ENCODE measurements around the gene TMEM50B.
"Not testable (repeated sequence)": the region's sequence is repeated elsewhere in the genome, so short reads cannot be mapped to it uniquely, and the experiment has no call there.

The TMEM50B gene

DNA sequence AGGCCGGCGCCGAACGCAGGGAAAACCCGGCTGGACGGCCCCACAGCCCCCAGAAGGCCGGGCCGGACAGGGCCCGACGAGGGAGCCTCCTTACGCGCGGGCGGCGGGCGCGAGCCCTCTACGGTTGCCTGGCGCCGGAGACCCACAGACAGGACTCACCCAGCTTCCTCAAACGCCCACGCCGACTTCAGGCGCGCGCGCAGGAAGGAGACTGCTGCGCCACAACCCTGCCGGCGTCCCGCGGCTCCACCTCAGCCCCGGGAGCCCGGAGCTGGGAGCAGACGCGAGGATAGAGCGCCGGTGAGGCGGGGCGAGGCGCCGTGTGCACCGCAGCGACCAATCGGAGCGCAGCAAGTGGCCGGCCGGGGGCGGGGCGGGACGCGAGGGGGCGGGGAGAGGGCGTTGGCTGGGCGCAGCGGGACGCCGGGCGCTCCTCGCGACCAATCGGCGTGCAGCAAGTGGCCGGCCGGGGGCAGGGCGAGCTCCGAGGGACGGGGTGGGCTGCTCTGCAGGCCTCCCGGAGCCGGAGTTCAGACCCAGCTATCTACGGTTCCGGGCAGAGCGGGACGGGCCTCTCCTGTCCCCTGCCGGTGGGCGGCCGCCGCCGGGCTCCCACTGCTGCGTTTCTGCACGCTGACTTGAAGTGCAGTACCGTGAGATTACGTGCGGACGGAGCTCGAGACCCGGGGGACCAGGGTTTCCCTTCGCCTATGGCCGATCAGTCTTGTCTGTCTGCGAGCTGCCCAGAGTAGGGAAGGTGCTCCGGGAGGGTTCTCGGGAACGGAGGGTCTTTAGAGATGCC is at the start of gene TMEM50B:
Gene TMEM50B (minus strand): TSS at position 296 of the 802 bp plus-strand sequence. CDS start 11,089 bp downstream, outside the sequence.
- DNase-seq, result peak; percentile 99

DNA sequence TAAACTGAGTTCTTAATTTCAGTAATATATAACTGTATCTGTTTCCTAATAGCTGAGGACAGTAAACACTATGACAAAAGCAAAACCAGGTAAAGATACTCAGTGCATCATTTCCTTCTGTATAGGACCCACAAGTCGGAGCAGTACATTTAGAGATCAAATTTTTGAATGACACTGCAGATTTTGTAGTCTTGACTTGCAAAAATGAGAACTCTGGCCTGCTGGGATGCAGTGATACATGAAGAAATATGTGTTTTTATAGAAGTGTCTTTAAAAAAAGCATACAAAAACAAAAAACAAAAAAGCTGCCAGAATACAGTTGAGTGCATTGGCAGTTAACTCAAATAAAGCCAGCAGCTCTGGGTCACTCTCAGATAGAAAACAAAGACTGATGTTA is 43.2 kb upstream of the TMEM50B start:
- no peak for DNase-seq

DNA sequence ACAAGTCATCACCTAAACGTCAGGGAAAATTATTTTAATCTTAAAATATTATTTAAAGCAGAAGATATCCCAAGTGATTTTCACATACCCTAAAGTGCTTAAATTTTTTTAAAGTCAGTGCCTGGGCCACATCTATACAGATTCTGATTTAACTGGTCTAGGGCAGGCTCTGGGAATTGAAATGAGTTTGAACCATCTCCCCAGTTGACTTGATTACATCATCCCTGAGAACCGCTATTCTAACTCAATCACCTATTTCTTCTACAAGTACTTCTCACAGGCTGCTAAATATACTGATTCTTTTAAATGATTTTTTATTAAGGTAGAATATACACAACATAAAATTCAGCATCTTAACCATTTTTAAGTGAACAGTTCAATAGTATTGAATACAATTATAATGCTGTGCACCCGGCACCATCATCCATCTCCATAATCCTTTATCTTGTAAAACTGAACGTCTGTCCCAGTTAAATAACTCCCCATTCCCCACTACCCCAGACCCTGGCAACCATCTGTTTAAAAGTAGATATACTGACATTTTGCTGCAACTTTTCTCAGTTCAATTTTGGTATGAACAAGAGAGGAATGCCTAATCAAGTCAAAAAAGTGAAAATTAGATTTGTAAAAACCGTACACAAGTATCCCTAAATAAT is 42.7 kb upstream of the TMEM50B start:
- DNase-seq, result no peak

DNA sequence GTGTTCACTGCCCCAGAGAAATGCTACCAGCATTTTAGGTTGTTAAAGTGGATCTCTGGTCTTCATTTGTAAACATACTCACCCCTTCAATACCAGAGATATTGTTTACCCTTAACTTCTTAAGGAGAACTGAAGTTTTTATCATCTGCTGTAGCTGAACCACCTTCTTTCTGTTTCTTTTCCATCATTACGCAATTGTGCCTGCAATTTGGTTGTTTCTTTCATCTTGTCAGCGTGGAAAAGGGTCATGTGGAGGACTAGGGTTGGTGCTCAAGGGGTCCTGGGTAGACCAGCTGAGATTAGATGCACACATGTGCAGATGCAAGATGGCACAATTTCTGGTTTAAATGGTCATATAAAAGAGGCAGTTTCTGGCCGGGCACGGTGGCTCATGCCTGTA is 39.1 kb upstream of the TMEM50B start:
- DNase-seq, result no peak

DNA sequence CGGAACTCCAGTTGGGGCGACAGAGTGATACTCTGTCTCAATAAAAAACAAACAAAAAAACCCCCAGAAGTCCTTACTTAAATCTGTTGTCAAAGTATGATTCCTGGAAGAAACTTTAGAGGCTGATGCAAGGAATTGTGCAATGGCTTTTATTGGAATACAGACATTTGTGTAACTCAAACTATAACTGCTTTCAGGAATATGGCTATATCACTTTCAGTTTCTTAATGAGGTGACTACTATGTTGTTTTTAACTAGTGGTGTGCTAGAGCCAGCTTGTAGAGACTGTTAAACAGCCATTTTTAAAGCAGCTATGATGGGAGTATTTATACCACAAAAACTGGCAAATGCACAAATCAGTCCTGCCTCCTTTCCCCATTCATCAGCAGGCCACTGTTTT is 34.5 kb upstream of the TMEM50B start:
- DNase-seq, result no peak

DNA sequence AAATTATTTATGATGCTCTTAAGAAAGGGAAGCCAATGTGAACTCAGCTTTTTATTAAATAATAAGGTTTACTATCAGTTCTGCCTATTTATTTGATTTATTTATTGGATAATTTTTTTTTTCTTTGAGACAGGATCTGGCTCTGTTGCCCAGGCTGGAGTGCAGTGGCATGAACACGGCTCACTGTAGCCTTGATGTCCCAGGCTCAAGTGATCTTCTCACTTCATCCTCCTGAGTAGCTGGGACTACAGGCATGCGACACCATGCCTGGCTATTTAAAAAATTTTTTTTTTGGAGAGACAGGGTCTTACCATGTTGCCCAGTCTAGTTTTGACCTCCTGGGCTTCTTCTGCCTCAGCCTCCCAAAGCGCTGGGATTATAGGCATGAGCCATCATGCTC is 32.7 kb upstream of the TMEM50B start:
- DNase-seq, result no peak

DNA sequence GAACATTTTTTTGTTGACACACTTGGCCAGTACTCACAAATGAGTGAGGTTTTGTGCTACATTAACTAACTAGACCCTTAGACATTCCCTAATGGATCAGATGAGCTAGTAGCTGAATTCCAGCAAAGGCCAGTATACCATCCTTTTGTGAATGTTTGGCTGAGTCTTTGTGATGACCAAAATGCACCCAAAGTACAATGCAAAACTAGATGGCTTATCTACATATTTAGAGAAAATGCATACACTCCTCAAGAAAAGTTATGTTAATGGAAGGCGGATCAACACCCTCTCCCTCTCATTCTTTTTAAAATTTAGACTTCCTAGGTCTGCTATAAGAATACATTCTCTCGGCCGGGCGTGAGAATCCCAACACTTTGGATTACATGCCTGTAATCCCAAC is 31.9 kb upstream of the TMEM50B start:
- no peak for DNase-seq

DNA sequence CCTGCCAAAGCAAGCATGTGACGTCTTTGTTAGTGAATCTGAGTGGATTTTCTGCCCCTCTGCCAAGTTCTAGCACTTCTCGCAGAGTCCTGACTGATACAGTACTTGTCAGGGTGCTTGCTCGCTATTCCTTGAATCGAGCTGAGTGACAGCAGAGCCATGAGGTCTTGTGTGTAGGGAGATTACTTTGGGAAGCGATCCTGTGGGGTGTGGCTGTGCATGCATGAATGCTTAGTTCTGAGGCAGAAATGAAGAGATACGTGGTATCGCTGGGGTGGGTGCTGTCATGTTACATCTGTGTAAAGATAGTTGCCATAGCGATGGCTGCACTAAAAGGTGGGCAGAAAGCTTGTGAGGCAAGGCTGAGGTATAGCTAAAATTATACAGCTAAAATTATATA is 31.1 kb upstream of the TMEM50B start:
- DNase-seq, result no peak

DNA sequence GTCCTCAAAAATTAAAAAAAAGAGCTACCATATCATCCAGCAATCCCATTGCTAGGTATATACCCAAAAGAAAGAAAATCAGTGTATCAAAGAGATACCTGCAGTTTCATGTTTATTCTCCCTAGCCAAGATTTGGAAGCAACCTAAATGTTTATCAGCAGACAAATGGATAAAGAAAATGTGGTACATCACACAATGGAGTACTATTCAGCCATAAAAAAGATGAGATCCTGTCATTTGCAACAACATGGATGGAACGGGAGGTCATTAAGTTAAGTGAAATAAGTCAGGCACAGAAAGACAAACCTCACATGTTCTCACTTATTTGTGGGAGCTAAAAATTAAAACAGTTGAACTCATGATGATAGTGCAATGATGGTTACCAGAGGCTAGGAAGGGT is 27.2 kb upstream of the TMEM50B start:
- DNase-seq, result not testable (repeated sequence)

DNA sequence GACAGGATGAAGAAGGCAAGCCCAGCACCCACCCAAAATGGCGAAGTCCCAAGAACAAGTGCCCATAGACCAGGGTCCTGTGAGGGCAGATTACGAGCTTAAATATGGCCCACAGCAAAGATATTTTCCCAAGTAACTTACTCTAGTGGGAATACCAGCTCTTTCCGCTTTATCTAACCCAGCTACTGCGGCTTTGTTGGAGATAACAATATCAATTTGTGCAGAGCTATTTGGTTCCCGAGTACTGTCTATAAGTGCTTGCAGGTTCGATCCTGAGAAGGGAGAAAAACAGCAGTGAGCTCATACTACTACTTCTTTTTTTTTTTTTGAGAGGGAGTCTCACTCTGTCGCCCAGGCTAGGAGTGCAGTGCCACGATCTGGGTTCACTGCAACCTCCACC is 26.1 kb upstream of the TMEM50B start:
- DNase-seq, result no peak

DNA sequence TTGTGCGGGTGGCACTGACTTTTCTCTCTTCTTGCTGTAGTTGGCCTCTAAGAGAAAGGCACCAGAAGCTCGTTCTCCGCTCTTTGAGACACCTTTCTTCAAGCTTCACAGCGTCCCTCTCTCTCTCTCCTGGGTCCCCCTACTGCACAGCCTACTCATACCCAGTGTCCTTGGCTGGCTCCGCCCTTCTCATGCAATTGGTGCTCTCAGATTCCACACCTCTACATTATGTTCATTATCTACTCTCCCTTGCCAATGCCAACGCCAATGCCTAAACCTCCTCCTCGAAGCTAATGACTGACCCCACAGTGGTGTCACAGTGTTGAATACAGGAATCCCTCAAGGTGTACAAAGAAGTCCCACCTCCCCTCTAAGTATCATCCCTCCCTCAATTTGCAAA is 16.6 kb upstream of the TMEM50B start:
- no peak for DNase-seq

DNA sequence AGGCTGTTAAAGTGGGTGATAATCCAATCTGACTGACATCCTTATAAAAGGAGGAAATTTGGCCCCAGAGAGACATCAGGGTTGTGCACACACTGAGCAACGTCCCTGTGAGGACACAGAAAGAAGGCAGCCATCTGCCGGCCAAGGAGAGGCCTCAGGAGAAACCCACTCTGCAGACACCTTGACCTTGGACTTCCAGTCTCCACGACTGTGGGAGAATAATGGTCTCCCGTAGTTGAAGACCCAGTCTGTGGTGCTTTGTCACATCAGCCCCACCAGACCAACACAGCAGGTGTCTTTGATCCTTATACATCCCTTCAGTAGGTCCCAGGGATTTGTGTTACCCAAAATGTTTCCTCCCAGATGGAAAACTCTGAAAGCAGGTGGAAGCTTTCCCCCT is 16.0 kb upstream of the TMEM50B start:
- DNase-seq, result no peak

DNA sequence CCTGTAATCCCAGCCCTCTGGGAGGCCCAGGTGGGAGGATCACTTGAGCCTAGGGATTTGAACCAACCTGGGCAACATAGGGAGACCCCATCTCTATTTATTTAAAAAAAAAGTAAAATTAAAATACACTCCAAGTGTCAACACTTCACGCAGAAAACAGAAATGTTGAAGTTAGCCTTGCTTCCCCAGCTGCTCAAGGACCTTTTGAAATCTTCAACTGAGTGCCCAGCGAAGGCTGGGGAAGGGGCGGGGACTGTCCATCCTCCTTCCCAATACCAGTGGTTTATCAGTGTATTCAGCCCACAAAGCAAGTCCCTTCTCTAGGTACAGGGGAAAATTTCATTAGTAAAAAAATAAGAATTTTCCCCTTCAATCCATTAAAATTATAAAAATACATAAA is 14.0 kb upstream of the TMEM50B start:
- no peak for DNase-seq

DNA sequence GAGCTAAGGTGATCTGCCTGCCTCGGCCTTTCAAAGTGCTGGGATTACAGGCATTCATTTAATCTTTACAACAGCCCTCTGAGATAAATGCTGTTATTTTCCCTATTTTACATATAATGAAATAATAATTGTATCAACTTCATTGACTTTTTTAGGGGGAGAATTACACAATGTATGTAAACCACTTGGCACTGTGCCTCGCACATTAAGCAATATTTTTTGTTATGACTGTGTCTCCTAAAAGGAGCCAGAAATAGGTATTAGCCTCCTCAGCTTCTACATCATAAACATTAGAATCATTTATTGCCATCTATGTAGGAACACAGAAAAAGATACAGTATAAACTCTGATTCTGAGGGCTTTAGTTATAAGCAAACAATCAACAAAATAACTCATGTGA is 12.8 kb upstream of the TMEM50B start:
- DNase-seq, result no peak

DNA sequence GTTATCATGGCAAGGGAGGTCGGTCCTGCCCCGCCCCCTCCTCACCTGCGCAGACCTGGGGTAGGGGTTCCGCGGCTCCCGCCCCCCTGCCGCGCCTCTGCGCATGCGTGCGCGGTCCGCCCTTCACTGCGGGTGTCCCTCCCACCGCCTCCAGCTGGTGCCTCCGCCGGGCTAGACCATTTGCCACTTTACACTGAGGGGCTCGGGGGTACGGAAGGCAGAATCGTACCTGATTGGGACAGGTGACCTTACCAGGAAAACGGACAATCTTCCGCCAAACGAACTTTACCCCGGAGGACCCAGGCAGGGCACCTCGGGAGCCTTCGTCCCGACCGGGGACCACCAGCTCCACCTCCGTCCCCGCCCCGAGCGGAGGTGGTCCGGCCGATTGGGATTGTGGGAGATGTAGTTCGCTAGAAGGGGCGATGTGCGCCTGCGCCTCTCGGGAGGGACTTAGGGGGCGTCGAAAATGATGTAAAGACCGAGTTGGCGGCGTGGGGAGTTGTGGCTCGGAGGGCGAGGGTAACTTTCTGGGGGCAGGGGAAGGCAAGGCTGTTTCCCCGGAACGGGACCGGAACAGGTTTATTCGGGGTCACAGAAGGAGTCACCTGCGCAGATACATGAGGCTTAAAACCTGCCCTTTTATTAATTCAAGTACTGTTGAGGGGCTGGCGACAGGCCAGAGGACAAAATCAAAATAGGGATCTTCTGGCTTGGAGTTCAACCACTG is 11.8 kb upstream of the TMEM50B start, which contains the start of gene DNAJC28:
Gene DNAJC28 (minus strand): TSS at position 344 of the 730 bp plus-strand sequence. CDS start 2,323 bp downstream, outside the sequence.
- DNase-seq, result peak; percentile 95

DNA sequence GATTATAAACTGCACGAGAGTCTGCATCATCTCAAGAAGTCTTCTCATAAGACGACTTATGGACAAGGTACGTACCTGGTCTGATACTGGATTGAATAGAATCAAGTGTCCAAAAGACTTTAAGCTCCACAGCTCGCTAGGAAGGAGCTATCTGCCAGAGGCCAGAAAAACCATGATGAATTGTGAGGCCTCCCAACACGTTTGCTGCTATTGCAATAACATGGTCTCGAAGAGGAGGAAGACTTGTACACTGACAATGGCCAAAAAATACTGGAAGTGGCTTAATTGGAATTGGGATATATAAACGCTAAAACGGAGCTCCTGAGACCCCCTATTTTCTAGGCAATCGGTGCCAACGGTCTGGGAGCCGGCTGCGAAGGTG is 11.2 kb upstream of the TMEM50B start:
- DNase-seq, result no peak

DNA sequence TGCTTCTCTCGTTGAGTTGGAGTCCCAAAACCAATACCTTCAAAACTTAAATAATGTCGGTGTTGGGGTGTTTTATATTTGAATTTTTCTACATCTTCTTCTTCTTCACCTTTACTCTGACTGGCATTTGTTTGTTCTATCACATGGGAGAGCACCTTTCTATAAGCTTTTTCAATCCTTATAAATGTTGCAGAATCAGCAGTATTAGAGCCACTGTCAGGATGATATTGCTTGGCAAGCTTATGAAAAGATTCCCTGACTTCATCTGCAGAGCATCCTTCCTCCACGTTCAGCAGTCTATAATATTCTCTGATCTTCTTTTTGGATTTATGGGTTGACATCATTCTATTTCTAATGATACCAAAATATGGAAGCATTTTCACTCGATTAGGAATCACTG is 9.2 kb upstream of the TMEM50B start:
- no peak for DNase-seq

DNA sequence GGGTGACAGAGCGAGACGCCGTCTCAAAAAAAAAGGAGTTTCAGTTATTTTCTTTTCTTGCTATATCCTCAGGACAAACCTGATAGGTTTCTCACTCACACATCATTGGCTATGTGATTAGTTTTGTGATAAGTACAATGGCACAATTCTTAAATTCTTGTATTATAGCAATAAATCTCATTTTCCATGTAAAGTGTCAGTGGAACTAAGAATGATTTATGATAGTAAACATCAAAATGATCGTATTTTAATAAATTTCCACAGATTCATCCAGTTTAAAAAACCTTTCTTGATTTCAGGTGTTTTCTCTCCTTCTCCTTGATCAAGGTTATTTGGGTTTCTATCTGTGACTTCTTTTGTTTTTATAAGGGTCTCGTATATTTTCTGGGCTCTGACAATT is 8.2 kb upstream of the TMEM50B start:
- no peak for DNase-seq

DNA sequence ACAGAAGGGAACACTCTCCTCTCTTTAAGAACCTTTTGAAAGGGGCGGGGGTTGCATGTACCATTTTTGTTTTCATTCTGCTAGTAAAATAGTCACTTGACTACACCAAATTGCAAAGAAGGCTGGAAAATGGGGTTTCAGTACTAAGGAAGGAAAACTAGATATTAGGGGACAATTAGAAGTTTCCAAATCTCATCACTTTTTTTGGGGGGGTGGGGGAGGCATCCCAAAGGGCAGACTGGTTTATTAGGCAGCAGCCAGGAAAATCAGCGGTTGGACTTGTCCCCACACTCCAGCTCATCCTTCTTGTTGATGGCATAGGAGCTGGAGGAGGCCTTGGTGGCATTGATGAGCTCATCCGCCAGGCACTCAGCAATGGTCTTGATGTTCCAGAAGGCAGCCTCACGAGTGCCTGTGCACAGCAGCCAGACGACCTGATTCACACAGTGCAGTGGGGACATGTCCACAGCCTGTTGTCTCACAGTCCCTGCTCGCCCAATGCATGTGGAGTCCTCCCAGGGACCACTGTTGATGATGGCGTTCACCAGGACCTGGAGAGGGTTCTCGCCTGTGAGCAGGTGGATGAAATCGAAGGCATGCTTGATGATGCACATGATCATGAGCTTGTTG is 1.7 kb upstream of the TMEM50B start:
- DNase-seq, result peak; percentile 89

DNA sequence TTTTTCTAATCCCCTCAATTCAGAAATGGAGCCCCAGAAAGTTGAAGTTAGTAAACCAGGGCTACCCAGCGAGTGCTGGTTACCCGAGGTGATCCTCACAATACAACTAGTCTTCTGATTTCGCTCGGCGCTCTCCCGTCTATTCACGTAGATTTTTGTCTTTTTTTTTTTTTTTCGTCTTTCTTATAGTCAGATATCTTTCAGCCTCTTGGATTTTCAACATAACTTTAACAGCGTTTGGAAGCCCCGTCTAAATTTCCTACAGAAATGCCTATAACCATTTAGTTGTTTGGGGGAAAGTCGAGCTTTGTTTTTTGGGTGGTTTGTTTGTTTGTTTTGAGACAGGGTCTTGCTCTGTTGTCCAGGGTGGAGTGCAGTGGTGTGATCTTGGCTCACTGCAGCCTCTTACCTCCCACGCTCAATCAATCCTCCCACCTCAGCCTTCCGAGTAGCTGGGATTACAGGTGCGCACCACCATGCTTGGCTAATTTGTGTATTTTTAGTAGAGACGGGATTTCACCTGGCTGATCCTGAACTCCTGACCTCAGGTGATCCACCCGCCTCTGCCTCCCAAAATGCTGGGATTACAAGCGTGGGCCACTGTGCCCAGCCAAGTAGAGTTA is 818 bp upstream of the TMEM50B start:
- DNase-seq, result no peak

DNA sequence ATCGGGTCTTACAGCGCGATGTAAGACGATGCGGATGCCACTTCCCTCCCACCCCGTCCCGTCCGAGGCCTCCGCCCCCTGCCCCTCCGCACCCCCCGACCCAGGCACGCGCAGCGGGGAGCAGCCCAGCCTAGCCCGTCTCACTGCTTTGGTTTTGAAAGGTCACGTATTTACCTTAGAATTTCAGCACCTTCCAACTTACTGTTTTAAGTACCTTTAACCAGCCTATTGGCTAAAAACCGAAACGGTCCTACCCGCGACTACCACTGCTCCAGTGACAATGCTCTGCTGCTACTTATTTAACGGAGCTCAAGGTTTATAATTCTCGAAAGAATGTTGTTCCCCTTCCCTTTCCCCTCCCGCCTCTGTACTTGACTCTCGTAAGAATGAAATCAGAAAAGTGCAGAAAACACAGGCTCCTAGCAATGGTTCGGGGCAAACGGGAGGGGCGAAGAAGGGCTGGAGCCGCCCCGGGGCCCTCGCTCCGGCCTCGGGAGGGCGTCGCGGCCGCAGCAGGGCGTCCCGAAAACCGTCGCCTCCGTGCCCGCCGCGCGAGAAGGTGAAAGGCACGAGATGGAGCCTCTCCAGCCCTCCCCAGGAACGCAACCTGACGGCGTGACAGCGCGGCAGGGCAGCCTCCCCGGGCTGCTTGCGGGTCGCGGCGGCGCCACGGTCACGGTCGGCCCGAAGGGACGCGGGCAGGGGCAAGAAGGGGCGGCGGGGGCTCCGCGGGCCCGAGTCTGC is 667 bp downstream of the TMEM50B start:
- peak; percentile 62 for DNase-seq

DNA sequence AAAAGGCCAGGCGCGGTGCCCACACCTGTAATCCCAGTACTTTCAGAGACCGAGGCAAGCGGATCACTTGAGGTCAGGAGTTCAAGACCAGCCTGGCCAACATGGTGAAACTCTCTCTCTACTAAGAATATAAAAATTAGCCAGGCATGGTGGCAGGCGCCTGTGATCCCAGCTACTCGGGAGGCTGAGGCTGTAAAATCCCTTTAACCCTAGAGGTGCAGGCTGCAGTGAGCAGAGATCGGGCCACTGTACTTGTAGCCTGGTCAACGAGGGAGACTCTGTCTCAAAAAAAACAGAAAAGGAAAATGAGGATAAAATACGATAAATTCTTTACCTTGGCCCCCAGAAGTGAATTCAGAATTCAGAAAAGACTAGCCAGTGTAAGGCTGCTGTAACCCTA is 1.6 kb downstream of the TMEM50B start:
- DNase-seq, result no peak

Data from islet precursor cell (in vitro differentiated cells).